GM21423 (cell line): ENCODE measurements around the gene ITGA3.

Experiments used
- ATAC-seq: cut with Tn5 transposase; IDR thresholded peaks from one replicate; pipeline ENCODE4 v1.9.1; 2021; ENCODE audit warnings: mild to moderate bottlenecking, moderate library complexity; ENCODE audit not compliant: unreplicated experiment

Gene ITGA3

DNA sequence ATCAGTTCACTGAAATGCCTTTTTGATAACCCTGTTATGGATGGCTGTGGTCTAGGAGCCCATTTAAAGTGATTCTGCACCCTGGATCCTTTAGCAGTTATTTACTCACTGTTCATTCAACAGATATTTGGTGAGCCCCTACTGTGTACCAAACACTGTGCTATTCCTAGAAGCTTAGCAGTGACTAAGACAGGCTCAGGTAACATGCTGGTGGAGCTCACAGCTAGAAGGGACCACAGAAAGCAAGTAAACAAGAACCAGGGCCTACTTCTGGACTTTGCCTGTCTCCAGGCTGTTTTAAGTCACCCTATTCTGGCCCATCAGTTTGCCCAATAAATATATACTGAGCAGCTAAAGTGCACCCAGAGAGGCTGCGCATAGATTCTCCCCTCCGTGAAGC lies 11.1 kb downstream of the ITGA3 start:
- no peak for ATAC-seq

DNA sequence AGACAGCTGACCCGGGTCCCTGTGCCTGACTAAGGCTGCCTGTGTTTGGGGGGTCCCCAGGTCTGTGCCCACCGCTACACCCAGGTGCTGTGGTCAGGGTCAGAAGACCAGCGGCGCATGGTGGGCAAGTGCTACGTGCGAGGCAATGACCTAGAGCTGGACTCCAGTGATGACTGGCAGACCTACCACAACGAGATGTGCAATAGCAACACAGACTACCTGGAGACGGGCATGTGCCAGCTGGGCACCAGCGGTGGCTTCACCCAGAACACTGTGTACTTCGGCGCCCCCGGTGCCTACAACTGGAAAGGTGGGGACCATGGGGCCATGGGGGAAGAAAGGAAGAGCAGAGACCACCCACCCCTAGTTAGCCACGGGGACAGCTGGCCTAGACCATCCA lies 12.1 kb downstream of the ITGA3 start:
- no peak for ATAC-seq

DNA sequence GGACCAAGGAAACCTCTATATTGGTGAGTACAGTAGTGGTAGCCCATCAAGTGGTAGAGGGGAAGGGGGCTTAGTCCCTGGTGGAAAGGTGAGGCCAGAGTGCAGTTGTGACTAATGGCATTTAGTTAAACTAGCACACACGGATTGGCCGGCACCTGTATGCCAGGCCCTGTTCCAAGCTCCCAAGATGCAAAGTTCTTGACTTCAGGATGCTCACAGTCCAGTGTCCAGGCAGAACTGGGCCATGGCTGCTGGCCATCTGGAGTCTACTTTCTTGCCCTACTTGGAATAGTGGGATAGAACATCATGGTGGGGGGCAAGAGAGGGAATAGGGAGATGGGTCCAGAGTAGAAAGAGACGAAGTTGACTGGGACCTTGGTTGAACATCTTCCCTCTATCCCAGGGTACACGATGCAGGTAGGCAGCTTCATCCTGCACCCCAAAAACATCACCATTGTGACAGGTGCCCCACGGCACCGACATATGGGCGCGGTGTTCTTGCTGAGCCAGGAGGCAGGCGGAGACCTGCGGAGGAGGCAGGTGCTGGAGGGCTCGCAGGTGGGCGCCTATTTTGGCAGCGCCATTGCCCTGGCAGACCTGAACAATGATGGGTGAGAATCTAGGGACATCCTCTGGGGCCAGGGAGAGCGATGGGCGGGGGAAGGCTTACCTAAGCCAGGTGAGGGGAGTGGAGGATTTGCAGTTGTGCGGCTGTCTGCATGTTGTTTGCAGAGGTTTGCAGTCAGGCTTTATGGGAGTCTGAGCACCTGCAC lies 15.2 kb downstream of the ITGA3 start:
- ATAC-seq, result no peak

DNA sequence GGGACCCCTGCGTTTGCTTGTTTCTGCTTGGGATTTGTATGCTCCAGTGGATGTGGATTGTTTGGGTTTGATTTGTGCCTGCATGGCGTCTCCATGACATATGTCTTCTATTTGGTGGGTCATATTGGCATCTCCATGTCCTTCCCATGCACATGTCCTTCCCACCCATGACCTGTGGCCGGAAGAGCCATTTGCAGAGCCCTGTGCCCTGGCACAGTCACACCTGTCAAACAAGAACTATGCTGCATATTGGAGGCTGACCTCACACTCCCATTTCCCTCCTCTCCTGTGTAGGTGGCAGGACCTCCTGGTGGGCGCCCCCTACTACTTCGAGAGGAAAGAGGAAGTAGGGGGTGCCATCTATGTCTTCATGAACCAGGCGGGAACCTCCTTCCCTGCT lies 15.8 kb downstream of the ITGA3 start:
- ATAC-seq, result no peak

DNA sequence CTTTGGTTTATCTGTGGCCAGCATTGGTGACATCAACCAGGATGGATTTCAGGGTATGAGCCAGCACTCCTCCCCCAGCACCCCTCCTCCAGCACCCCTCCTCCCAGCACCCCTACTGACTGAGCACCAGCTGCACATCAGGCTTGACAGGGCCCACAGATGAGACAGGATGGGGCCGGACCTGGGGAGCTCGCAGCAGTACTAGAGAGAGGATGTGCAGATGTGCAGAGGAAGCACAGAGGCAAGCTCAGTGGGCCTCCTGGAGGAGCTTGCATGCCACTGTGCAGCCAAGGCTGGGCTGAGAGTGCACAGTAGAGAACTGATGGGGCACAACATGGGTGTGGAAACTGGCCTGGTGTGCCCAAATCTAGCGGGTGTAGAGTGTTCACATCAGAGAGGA lies 16.2 kb downstream of the ITGA3 start:
- ATAC-seq, result no peak

DNA sequence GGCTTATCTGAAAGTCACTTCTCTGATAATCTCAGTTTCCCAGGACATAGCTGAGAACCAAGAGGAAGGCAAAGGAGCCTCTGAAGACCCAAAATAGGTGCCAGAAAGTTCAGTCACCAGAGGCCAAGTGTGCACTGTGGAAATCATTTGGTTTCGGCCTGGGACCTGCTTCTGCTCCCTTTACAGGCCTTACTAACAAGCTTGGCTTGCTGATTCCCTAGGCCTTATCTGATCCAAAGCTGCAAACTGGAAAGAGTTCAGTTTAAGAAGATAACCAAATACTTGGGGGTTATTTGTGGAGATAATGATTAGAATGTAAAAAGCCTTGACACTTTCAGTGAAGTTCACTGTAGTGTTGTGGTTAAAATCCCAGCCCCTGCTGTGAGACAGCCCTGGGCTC lies 17.0 kb downstream of the ITGA3 start:
- ATAC-seq, result no peak

DNA sequence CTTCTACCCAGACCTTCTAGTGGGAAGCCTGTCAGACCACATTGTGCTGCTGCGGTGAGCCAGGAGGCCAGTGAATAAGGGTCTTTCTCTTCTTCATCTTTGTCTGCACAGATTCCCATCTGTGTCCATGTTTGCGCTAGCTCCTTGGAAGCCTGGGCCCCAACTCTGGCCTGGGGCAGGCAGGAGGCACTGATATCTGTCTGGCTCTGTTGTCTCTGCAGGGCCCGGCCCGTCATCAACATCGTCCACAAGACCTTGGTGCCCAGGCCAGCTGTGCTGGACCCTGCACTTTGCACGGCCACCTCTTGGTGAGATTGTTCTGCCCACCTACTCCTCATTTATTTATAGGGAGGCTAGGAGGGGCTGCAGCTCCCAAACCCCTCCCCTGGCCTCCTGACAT lies 18.3 kb downstream of the ITGA3 start:
- ATAC-seq, result no peak

DNA sequence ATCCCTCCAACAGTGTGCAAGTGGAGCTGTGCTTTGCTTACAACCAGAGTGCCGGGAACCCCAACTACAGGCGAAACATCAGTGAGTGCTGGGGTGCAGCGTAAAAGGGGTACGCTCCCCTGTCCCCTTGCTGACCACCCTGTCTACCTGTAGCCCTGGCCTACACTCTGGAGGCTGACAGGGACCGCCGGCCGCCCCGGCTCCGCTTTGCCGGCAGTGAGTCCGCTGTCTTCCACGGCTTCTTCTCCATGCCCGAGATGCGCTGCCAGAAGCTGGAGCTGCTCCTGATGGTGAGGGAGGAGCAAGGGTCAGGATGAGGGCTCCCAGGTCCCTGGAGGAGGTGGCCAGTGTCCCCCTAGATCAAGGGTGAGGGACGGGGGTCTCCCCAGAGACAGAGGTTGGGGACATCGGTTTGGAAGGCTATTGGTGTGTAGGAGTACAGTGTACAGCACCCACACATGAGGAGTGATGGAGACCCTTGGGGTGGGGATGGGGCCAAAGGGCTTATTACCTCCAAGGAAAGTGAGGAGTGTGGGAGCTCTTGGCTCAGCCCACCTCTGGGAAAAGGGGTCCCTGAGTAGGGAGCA lies 19.6 kb downstream of the ITGA3 start:
- ATAC-seq, result no peak

DNA sequence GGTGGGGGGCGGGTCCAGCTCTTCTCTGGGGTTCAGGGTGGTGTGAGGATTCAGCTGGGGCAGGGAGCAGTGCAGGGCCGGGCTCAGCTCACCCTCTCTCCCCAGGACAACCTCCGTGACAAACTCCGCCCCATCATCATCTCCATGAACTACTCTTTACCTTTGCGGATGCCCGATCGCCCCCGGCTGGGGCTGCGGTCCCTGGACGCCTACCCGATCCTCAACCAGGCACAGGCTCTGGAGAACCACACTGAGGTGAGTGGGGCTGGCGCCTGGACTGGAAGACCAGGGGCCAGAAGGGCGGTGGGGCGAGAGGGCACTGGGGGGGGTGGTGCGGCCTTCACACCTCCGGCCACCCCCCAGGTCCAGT lies 20.3 kb downstream of the ITGA3 start:
- no peak for ATAC-seq

DNA sequence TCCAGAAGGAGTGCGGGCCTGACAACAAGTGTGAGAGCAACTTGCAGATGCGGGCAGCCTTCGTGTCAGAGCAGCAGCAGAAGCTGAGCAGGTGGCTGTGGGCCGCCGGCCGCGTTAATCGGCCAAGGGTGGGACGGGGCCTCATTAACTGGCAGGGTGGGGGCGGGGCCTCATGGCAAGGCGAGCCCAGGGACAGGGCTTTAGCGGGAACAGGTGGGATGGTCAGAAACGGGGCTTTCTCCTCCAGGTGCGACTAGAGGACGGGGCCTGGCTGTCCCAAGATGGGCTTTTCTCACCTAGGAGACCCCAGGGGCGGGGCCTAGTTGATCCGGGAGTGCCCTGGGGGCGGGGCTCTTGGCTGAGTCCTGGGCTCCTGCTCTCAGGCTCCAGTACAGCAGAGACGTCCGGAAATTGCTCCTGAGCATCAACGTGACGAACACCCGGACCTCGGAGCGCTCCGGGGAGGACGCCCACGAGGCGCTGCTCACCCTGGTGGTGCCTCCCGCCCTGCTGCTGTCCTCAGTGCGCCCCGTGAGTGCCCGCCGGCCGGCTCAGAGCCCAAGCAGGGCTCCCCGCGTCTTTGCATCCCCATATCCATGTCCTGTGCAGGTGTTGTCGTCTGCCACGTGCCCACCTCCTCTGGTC lies 20.8 kb downstream of the ITGA3 start:
- no peak for ATAC-seq

DNA sequence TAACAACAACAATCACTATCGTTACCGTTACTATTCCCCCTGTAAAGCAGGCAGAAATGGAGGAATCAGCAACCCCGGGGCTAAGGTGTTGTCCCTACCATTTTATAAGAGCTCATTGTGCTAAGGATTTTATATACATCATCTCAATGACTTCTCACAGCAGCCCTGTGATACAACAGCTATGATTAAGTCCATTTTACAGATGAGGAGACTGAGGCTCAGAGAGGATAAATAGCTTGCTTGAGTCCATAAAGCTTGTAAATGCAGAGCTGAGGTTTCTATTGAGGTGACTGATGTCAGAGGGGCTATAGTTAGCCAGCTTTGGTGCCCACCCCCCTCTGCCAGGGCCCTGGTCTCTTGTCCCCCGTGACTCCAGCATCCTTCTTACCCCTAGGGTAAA lies 22.5 kb downstream of the ITGA3 start:
- no peak for ATAC-seq

DNA sequence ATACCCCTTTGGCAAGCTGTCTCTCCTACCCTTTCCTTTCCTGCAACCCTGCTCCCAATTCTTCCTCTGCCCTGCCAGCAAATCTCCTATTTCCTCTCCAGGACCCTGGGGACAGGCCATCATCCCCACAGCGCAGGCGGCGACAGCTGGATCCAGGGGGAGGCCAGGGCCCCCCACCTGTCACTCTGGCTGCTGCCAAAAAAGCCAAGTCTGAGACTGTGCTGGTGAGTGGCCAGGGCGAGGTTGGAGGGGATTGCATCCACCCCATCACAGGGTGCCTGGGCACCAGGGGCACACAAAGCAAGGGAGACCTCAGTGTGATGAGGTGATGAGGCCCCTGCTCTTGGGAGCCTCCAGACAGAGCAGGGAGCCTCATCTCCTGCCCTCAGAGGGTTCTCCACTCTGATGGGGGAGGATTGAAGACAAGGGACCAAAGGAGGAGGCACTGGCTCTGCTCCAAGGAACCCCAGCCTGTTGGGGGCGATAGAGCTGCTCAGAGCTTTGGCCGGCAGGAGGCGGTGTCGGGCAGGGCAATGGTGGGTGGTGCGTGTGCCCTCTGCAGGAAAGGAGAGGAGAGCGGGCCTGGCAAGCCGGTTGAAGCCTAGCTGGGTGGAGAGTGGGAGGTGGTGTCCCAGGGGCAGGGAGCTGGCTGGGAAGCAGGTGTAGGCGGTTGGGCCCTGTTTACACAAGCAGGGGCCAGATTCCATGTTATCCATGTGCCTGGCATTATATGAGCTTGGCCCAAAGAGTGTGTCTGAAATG lies 23.6 kb downstream of the ITGA3 start:
- no peak for ATAC-seq

DNA sequence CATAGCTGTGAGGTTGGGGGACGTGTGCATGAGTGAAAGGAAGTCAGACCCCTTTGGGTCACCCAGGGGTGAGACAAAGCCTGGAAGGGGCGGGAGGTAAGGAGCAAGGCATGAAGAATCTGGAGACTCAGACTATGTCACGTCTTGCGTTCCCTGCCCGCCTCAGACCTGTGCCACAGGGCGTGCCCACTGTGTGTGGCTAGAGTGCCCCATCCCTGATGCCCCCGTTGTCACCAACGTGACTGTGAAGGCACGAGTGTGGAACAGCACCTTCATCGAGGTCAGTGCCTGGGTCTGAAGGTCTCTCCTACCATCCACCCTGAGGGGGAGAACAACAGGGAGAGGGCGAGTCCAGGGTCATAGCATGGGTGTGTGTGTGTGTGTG lies 24.2 kb downstream of the ITGA3 start:
- no peak for ATAC-seq

DNA sequence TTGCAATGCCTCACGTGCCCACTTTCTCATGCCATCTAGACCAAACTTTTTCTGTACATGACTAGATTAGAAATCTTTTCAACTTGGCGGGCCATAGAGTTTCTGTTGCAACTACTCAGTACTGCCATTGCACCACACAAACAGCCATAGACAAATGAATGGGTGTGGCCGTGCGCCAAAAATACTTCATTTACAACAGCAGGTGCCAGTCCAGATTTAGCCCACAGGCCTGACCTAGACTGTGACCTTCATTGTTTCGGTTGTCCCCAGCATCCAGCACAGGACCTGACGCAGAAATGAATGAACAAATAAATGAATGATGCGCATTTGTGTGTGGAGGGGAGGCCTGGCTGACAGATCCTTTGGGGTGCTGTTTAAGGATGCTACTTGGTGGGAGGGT lies 24.9 kb downstream of the ITGA3 start:
- no peak for ATAC-seq

DNA sequence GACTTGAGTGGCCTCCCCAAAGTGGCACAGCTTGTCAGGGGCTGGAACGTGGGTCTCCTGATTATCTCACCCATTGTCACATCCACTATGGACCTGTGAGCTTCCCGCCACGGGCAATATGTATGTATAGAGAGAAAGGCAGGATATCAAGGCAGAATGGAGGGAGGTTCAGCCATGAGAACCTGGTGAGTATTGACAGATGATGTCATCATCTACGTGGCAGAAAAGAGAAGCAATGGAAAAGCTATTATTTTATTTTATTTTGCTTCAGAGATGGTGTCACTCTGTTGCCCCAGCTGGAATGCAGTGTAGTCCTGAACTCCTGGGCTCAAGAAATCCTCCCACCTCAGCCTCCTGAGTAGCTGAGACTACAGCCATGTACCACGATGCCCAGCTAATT lies 25.8 kb downstream of the ITGA3 start:
- no peak for ATAC-seq

DNA sequence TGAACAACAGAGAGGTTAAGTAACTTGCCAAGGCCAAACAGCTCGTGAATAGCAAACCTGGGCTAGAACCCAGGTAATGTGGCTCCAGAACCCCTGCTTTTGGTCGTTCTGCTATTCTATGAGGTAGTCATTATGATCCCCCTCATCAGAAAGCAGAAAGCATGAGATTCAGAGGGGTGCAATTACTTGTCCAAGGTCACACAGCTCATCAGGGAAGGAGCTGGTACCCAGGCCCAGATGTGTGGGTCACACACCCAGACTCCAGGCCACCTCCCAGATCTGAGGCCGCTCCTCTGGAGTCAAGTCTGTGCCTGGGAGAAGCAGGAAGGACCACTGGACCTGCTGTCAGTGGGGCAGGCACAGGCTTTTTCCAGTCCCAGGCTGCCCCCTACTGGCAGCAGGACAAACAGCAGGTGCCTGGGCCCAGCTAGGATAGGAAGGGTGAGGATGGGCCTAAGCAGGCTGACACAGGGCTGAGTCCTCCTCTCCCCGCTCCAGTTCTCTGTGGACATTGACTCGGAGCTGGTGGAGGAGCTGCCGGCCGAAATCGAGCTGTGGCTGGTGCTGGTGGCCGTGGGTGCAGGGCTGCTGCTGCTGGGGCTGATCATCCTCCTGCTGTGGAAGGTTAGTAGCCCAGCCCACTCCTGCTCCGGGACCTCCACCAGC lies 31.5 kb downstream of the ITGA3 start:
- ATAC-seq, result peak; percentile 52

DNA sequence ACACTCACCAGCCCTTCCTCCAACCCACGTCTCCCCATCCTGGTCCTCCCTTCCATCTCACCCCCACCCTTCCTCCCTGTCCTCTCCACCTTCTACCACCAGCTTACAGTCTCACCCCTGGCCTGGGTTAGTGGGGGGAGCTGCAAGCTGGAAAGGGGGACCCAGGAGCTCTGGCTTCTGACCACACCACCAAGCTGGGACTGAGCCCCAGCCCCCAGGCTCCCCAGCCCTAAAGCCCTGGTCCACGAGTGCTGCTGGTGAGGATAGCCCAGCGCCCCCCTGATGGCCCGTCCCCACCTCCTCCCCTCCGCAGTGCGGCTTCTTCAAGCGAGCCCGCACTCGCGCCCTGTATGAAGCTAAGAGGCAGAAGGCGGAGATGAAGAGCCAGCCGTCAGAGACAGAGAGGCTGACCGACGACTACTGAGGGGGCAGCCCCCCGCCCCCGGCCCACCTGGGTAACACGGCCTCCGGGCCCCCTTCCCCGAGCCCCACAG lies 32.0 kb downstream of the ITGA3 start:
- ATAC-seq, result no peak

DNA sequence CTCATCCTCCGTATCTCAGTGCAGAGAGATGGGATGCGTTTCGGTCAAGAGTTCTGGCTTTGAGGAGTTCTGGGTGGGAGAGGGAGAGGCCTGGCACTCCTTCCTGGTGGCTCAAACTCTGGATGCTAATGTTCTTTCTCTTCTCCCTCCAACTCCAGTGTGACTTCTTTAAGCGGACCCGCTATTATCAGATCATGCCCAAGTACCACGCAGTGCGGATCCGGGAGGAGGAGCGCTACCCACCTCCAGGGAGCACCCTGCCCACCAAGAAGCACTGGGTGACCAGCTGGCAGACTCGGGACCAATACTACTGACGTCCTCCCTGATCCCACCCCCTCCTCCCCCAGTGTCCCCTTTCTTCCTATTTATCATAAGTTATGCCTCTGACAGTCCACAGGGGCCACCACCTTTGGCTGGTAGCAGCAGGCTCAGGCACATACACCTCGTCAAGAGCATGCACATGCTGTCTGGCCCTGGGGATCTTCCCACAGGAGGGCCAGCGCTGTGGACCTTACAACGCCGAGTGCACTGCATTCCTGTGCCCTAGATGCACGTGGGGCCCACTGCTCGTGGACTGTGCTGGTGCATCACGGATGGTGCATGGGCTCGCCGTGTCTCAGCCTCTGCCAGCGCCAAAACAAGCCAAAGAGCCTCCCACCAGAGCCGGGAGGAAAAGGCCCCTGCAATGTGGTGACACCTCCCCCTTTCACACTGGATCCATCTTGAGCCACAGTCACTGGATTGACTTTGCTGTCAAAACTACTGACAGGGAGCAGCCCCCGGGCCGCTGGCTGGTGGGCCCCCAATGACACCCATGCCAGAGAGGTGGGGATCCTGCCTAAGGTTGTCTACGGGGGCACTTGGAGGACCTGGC lies 33.3 kb downstream of the ITGA3 start:
- no peak for ATAC-seq

DNA sequence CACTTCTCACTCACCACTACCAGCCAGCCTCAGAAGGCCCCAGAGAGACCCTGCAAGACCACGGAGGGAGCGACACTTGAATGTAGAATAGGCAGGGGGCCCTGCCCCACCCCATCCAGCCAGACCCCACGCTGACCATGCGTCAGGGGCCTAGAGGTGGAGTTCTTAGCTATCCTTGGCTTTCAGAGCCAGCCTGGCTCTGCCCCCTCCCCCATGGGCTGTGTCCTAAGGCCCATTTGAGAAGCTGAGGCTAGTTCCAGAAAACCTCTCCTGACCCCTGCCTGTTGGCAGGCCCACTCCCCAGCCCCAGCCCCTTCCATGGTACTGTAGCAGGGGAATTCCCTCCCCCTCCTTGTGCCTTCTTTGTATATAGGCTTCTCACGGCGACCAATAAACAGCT lies 34.2 kb downstream of the ITGA3 start:
- no peak for ATAC-seq
